Measurements from ENCODE around the gene HSD17B11.
"Not testable (repeated sequence)": the region's sequence is repeated elsewhere in the genome, so short reads cannot be mapped to it uniquely, and the experiment has no call there.

DNA sequence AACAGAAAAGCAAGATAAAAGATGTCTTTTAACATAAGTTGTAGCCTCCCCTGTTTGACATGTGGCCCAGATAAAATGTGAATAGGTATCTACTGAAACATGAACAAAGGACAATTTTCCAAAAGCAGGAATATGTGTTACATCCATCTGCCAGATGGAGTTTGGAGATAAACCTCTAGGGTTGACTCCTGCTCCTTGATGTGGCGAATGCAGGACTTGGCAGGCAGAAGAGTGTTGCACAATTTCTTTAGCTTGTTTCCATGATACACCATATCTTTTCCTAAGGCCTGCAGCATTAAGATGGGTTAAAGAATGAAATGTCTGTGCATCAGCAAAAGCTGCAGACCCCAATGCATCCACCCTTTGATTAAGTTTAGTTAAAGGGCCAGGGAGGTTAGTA lies 12.7 kb upstream of the HSD17B11 start:
- TF ChIP-seq, protein P1, sequence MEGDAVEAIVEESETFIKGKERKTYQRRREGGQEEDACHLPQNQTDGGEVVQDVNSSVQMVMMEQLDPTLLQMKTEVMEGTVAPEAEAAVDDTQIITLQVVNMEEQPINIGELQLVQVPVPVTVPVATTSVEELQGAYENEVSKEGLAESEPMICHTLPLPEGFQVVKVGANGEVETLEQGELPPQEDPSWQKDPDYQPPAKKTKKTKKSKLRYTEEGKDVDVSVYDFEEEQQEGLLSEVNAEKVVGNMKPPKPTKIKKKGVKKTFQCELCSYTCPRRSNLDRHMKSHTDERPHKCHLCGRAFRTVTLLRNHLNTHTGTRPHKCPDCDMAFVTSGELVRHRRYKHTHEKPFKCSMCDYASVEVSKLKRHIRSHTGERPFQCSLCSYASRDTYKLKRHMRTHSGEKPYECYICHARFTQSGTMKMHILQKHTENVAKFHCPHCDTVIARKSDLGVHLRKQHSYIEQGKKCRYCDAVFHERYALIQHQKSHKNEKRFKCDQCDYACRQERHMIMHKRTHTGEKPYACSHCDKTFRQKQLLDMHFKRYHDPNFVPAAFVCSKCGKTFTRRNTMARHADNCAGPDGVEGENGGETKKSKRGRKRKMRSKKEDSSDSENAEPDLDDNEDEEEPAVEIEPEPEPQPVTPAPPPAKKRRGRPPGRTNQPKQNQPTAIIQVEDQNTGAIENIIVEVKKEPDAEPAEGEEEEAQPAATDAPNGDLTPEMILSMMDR (IDR thresholded peaks at IDR 0.05) = not testable (repeated sequence)
- TF ChIP-seq EZH2 (IDR thresholded peaks at IDR 0.05; ENCODE audit: borderline replicate concordance, insufficient read depth, low read depth, low read length, poor library complexity, severe bottlenecking) = not testable (repeated sequence)
